Measurements from ENCODE around the gene FBH1. TPM values are rescaled to one million over a fixed set of nuclear protein-coding genes. Genes with fewer than 3 reads are reported as not detected.

The FBH1 gene
- total and polyA plus RNA-seq, 9 of the 15 experiments (the other 6 are each of a cell fraction or from before 2014, with no cell fraction given): 13.4 to 108 (median 77.8) TPM

DNA sequence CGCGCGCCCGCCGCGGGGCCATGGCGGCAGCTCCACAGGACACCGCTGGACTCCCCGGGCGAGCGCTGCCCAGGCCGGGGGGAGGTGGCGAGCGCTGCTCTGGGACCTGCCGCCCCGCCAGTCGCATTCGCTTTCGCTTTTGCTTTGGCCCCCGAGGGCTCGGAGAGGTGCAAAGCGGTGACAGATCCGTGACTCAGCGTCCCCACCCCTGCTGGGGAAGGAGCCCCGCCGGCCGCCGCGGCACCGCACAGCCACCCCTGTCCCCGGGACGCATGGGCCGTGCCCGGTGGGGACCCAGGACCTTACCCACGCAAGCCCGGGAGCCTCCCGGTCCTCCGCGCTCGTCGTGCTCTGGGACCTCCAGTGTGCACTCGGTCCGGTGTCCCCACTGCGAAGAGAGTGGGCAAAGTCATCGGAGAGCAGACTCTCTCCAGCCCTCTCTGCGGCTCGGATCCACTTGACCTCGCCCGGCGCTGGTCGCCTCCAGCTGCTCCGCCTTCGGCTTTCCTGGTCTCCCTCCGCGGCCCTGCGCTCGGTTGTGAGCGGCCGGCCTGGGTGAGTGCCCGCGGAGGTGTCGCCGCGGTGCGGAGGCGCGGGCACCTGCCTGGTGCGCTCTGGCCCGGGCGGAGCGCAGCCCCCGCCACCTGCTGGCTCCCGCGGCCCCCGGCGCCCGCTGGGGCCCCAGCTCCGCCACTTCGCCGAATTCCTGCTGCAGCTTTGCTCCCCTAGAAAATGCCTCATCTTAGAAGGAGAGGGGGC is 87.6 kb downstream of the FBH1 start, which contains the start of gene IL15RA (continued):
- peak; percentile 36; the same call in 1 of the 2 replicates for TF ChIP-seq MGA (IDR thresholded peaks at IDR 0.05)
- TF ChIP-seq ZC3H4 (CRISPR knock-in tag; IDR thresholded peaks at IDR 0.05; ENCODE audit: borderline replicate concordance): peak; percentile 58; the same call in 1 of the 2 replicates
- TF ChIP-seq JUN (IDR thresholded peaks at IDR 0.05; ENCODE audit: borderline replicate concordance, low read depth, low read length): peak; percentile 51; the same call in 1 of the 2 replicates
- TF ChIP-seq JUN (CRISPR knock-in tag; IDR thresholded peaks at IDR 0.05; ENCODE audit: borderline replicate concordance): peak; percentile 47; the same call in 1 of the 2 replicates
- TF ChIP-seq RBM14 (IDR thresholded peaks at IDR 0.05; ENCODE audit: borderline replicate concordance, insufficient read depth, low read depth, low read length): 0 out of 2 replicates have a peak, but pooled peaks have one; percentile 56
- no peak for TF ChIP-seq RNF219 (CRISPR knock-in tag; IDR thresholded peaks at IDR 0.05)
- 0 out of 2 replicates have a peak, but pooled peaks have one; percentile 10 for TF ChIP-seq MED1 (CRISPR knock-in tag; IDR thresholded peaks at IDR 0.05; ENCODE audit: borderline replicate concordance)
- TF ChIP-seq MTF1 (CRISPR knock-in tag; IDR thresholded peaks at IDR 0.05; ENCODE audit: borderline replicate concordance): no peak
- 0 out of 2 replicates have a peak, but pooled peaks have one; percentile 31 for TF ChIP-seq RB1 (IDR thresholded peaks at IDR 0.05; ENCODE audit: low read depth)
- peak; percentile 88 for TF ChIP-seq MTA3 (IDR thresholded peaks at IDR 0.05; ENCODE audit: borderline replicate concordance)
- peak; percentile 88 for TF ChIP-seq FOSL1 (tag; conservative IDR thresholded peaks at IDR 0.05)

All from K562 (cell line).